ENCODE results near the gene MRPL53.

Gene MRPL53

GRCh38 chr2:74424995-74425406, 47.5 kb downstream of the MRPL53 start:
- TF ChIP-seq, protein P1, sequence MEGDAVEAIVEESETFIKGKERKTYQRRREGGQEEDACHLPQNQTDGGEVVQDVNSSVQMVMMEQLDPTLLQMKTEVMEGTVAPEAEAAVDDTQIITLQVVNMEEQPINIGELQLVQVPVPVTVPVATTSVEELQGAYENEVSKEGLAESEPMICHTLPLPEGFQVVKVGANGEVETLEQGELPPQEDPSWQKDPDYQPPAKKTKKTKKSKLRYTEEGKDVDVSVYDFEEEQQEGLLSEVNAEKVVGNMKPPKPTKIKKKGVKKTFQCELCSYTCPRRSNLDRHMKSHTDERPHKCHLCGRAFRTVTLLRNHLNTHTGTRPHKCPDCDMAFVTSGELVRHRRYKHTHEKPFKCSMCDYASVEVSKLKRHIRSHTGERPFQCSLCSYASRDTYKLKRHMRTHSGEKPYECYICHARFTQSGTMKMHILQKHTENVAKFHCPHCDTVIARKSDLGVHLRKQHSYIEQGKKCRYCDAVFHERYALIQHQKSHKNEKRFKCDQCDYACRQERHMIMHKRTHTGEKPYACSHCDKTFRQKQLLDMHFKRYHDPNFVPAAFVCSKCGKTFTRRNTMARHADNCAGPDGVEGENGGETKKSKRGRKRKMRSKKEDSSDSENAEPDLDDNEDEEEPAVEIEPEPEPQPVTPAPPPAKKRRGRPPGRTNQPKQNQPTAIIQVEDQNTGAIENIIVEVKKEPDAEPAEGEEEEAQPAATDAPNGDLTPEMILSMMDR (conservative IDR thresholded peaks at IDR 0.05; ENCODE audit: low read depth, low read length): no peak
- no peak overlapping the region for H3K4me3 ChIP-seq (ENCODE audit: low read depth, low read length)
- no peak for DNase-seq (ENCODE audit: low read depth)

GRCh38 chr2:74424139-74424992, 48.1 kb downstream of the MRPL53 start:
- DNase-seq (ENCODE audit: low read depth): no peak
- TF ChIP-seq, protein P1 (conservative IDR thresholded peaks at IDR 0.05; ENCODE audit: low read depth, low read length): no peak
- H3K4me3 ChIP-seq (ENCODE audit: low read depth, low read length): no peak overlapping the region

GRCh38 chr2:74423231-74424095, 49.0 kb downstream of the MRPL53 start:
- TF ChIP-seq, protein P1 (conservative IDR thresholded peaks at IDR 0.05; ENCODE audit: low read depth, low read length): no peak
- no peak overlapping the region for H3K4me3 ChIP-seq (ENCODE audit: low read depth, low read length)
- no peak for DNase-seq (ENCODE audit: low read depth)

Data from choroid plexus epithelial cell (primary cell).